Measurements from ENCODE around the gene TWIST2. TPM values are rescaled to one million over a fixed set of nuclear protein-coding genes. Genes with fewer than 3 reads are reported as not detected.

Gene TWIST2
- total RNA-seq = 1 to 10 TPM in 1 of 4 donors, under 1 TPM in 3; 0.58 to 1.2 (median 0.85) TPM
- polyA plus RNA-seq = 1 to 10 TPM in 1 of 3 donors, under 1 TPM in 2; 0.67 to 1.0 (median 0.90) TPM
- long read RNA-seq, donor 1 = 0 reads
- long read RNA-seq, donor 2, partial matches to known transcripts = 0 of 1 reads
- long read RNA-seq, donor 2, other reads (novel, unspliced or antisense) = 0 of 1 reads

- DNase-seq (peak; percentile 84 to 87), ATAC-seq (peak; percentile 49 to 78 (median 58))
- Histone ChIP-seq H3K4me1 (peaks cover 3% of the 10 kb centered on the region), H3K9me3 (no peaks in the 10 kb centered on the region), H3K4me3 (peak within 1 kb of the TSS; percentile 61), H3K27me3 (ENCODE audit: insufficient read depth in 3 of 3, low read length in 2 of 3) (peaks cover 15 to 92% (median 30%) of the 10 kb centered on the region in 3 donors), H3K27ac (no peak within 1 kb of the TSS), H3K36me3 (ENCODE audit: insufficient read depth in 1 of 2, low read depth in 1 of 2) (no peaks in the 10 kb centered on the region)
- intact Hi-C loops (cut with DNase I) = no loop called here
- TF ChIP-seq CTCF (IDR thresholded peaks at IDR 0.05) = no peak
- 1 to 2% (median 1%) methylated on average over 83 to 90 of the region's 90 CpGs for WGBS, 3 donors
These were observed at the start of gene TWIST2 for GRCh38 chr2:238847841-238848690. TWIST2 (plus strand) TSS chr2:238848085; CDS start chr2:238848216, 131 bp downstream.

GRCh38 chr2:238801791-238802190 lies 46.1 kb upstream of the TWIST2 start:
- Histone ChIP-seq H3K4me1 (no peaks in the 10 kb centered on the region), H3K27ac (no peak overlapping the region), H3K9me3 (no peaks in the 10 kb centered on the region), H3K27me3 (ENCODE audit: insufficient read depth in 3 of 3, low read length in 2 of 3) (peaks cover 0 to 49% (median 4%) of the 10 kb centered on the region in 3 donors), H3K36me3 (ENCODE audit: insufficient read depth in 1 of 2, low read depth in 1 of 2) (no peaks in the 10 kb centered on the region), H3K4me3 (no peak overlapping the region)
- intact Hi-C loops (cut with DNase I) = no loop called here
- no peak for TF ChIP-seq CTCF (IDR thresholded peaks at IDR 0.05)
- DNase-seq = no peak
- no peak for ATAC-seq
- WGBS, 3 donors = 85 to 90% (median 88%) methylated on average over 8 of the region's 8 CpGs

- no peaks in the 10 kb centered on the region for H3K36me3 ChIP-seq (ENCODE audit: insufficient read depth in 1 of 2, low read depth in 1 of 2)
- H3K4me1 ChIP-seq = no peaks in the 10 kb centered on the region
- WGBS, 3 donors = 37 to 45% (median 37%) methylated on average over 4 of the region's 4 CpGs
- TF ChIP-seq CTCF (IDR thresholded peaks at IDR 0.05) = no peak
- no peak overlapping the region for H3K4me3 ChIP-seq
- intact Hi-C loops (cut with DNase I) = no loop called here
- ATAC-seq (no peak), DNase-seq (no peak)
- H3K9me3 ChIP-seq = no peaks in the 10 kb centered on the region
- peaks cover 0 to 45% (median 6%) of the 10 kb centered on the region in 3 donors for H3K27me3 ChIP-seq (ENCODE audit: insufficient read depth in 3 of 3, low read length in 2 of 3)
- H3K27ac ChIP-seq = no peak overlapping the region
These were observed 44.9 kb upstream of the TWIST2 start for GRCh38 chr2:238802957-238803356.

DNA sequence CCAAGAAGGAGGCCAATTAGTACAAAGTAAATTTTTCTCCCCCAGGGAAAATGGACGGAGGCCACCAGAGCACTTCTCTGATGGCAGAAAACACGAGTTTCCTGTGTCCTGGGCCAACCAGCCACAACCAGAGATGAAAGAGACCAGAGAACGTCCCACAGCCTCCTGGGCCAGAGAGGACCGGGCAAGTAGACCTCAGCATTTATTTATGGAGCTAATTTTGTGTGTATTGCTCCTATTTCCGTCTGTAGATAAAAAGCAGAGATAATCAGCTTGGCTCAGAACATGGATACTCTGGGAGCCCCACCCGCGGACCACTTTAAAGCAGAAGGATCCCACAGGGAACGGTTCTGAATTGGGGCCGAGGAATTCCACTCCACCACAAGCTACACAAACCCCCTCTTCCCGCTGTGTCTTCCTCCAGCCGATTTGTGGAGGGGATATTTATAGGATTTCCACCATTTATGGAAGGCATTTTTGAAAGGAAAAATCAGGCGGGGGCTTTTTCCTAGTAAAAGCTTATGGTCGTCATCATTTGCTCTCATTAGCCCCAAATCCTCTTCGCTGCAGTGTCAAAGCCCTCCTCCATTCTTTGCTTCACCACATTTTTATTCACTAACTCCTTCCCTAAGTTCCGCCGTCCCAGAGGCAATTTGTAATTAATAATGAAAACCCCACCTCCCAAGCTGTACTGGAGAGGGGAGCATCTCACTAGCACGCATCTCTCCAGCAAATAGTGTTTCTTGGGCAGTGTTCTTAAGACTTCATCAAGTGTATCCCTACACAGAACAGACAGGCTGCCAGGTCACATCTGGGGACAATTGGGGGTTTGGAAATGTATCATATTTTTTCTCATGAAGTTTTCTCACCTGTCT lies 43.7 kb upstream of the TWIST2 start:
- no peaks in the 10 kb centered on the region for H3K4me1 ChIP-seq
- no peak overlapping the region for H3K27ac ChIP-seq
- H3K9me3 ChIP-seq = no peaks in the 10 kb centered on the region
- peaks cover 0 to 35% (median 6%) of the 10 kb centered on the region in 3 donors for H3K27me3 ChIP-seq (ENCODE audit: insufficient read depth in 3 of 3, low read length in 2 of 3)
- H3K36me3 ChIP-seq (ENCODE audit: insufficient read depth in 1 of 2, low read depth in 1 of 2) = no peaks in the 10 kb centered on the region
- DNase-seq (no peak), ATAC-seq (no peak)
- 44 to 49% (median 45%) methylated on average over 17 of the region's 17 CpGs for WGBS, 3 donors
- intact Hi-C loops (cut with DNase I) = no loop called here
- H3K4me3 ChIP-seq = no peak overlapping the region
- no peak for TF ChIP-seq CTCF (IDR thresholded peaks at IDR 0.05)
